Body of pancreas (tissue), 4 donors: Measurements from ENCODE around the gene TM9SF4.

ENCODE experiments used
- CTCF ChIP-seq, 7 experiments: fragments of 450-650 bp in 4 of 7; fragments of 200-600 bp in 3 of 7; sonication (generic) in 3 of 7; IDR thresholded peaks; one replicate each; pipeline ENCODE4 v1.5.1; 2016 to 2019; ENCODE audit warnings: antibody characterized with exemption in 7 of 7
- POLR2A ChIP-seq, 3 donors: fragments of 450-650 bp; IDR thresholded peaks; one replicate each; pipeline ENCODE4 v1.6.1; 2016; ENCODE audit warnings: antibody characterized with exemption in 3 of 3, mild to moderate bottlenecking in 2 of 3

DNA sequence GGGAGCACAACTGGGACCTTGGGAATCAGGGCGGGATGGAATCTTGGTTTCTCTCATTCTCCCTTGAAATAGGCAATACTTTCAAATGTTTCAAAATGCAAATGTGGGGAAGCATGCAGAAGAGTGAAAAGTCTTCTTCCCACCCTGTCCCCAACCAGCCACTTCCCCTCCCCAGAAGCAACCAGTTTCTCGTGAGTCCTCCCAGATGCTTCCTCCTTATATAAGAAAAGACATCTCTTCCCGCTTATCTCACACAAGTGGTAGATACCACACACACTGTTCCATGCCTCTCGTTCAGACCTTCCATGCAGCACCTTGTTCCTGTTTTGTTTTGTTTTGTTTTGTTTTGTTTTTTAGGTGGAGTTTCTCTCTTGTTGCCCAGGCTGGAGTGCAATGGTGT lies 32.3 kb upstream of the TM9SF4 start:
- no peak for TF ChIP-seq POLR2A (IDR thresholded peaks at IDR 0.05)
- no peak for TF ChIP-seq CTCF (IDR thresholded peaks at IDR 0.05)
